NT2/D1 (cell line): Measurements from ENCODE around the gene AFF3.
"Not testable (repeated sequence)": the region's sequence is repeated elsewhere in the genome, so short reads cannot be mapped to it uniquely, and the experiment has no call there.

Source experiments
- YY1 ChIP-seq: IDR thresholded peaks from 2 replicates; pipeline ENCODE4 v1.6.1; 2011; ENCODE audit not compliant: insufficient read length, insufficient read depth
- ZNF274 ChIP-seq: IDR thresholded peaks from 2 replicates; pipeline ENCODE4 v1.6.1; 2011; ENCODE audit warnings: mild to moderate bottlenecking, low read depth, low read length

- not testable (repeated sequence) for TF ChIP-seq YY1, ZNF274
Observed at GRCh38 chr2:100098855-100099254, 43.5 kb downstream of the AFF3 start.
